Measurements from ENCODE around the gene SSH2.
"Not testable (repeated sequence)": the region's sequence is repeated elsewhere in the genome, so short reads cannot be mapped to it uniquely, and the experiment has no call there.

SSH2 gene

GRCh38 chr17:29789196-29790170, 140.5 kb downstream of the SSH2 start:
- Histone ChIP-seq H3K4me1 (ENCODE audit: control insufficient read depth in 5 of 5, insufficient read depth in 5 of 5, low read length in 5 of 5) (peaks cover 0 to 20% (median 18%) of the 10 kb centered on the region in 5 donors), H3K27ac (ENCODE audit: low read depth, low read length) (peak overlapping the region; percentile 47), H3K36me3 (ENCODE audit: control insufficient read depth in 5 of 5, insufficient read depth in 5 of 5, low read length in 5 of 5) (no peaks in the 10 kb centered on the region), H3K4me3 (ENCODE audit: low read depth in 1 of 5, low read length in 5 of 5) (no peak overlapping the region), H3K9me3 (ENCODE audit: control insufficient read depth in 5 of 5, low read length in 5 of 5) (no peaks in the 10 kb centered on the region), H3K9ac (ENCODE audit: low read length in 5 of 5) (no peak overlapping the region), H3K27me3 (ENCODE audit: control insufficient read depth in 5 of 5, insufficient read depth in 4 of 5, low read length in 5 of 5) (no peaks in the 10 kb centered on the region)

GRCh38 chr17:29787995-29788394, 142.0 kb downstream of the SSH2 start:
- H3K27me3 ChIP-seq (ENCODE audit: control insufficient read depth in 5 of 5, insufficient read depth in 4 of 5, low read length in 5 of 5) = no peaks in the 10 kb centered on the region
- H3K9ac ChIP-seq (ENCODE audit: low read length in 5 of 5) = no peak overlapping the region
- no peak overlapping the region for H3K4me3 ChIP-seq (ENCODE audit: low read depth in 1 of 5, low read length in 5 of 5)
- no peaks in the 10 kb centered on the region for H3K9me3 ChIP-seq (ENCODE audit: control insufficient read depth in 5 of 5, low read length in 5 of 5)
- H3K27ac ChIP-seq (ENCODE audit: low read depth, low read length) = no peak overlapping the region
- H3K36me3 ChIP-seq (ENCODE audit: control insufficient read depth in 5 of 5, insufficient read depth in 5 of 5, low read length in 5 of 5) = no peaks in the 10 kb centered on the region
- peaks cover 0 to 20% (median 18%) of the 10 kb centered on the region in 5 donors for H3K4me1 ChIP-seq (ENCODE audit: control insufficient read depth in 5 of 5, insufficient read depth in 5 of 5, low read length in 5 of 5)

- Histone ChIP-seq H3K9me3 (ENCODE audit: control insufficient read depth in 5 of 5, low read length in 5 of 5) (no peaks in the 10 kb centered on the region), H3K4me3 (ENCODE audit: low read depth in 1 of 5, low read length in 5 of 5) (no peak overlapping the region), H3K9ac (ENCODE audit: low read length in 5 of 5) (no peak overlapping the region)
These were observed 147.1 kb downstream of the SSH2 start for GRCh38 chr17:29782917-29783316.

GRCh38 chr17:29779812-29780190, 150.2 kb downstream of the SSH2 start:
- not testable (repeated sequence) for H3K27ac ChIP-seq (ENCODE audit: low read depth, low read length); H3K36me3 ChIP-seq (ENCODE audit: control insufficient read depth in 5 of 5, insufficient read depth in 5 of 5, low read length in 5 of 5); H3K27me3 ChIP-seq (ENCODE audit: control insufficient read depth in 5 of 5, insufficient read depth in 4 of 5, low read length in 5 of 5); H3K9me3 ChIP-seq (ENCODE audit: control insufficient read depth in 5 of 5, low read length in 5 of 5); H3K9ac ChIP-seq (ENCODE audit: low read length in 5 of 5); H3K4me3 ChIP-seq (ENCODE audit: low read depth in 1 of 5, low read length in 5 of 5)
- peaks cover 0 to 16% (median 13%) of the 10 kb centered on the region in 5 donors for H3K4me1 ChIP-seq (ENCODE audit: control insufficient read depth in 5 of 5, insufficient read depth in 5 of 5, low read length in 5 of 5)

More at GRCh38 chr17:29782917-29783316, 147.1 kb downstream of the SSH2 start:
- no peaks in the 10 kb centered on the region for H3K27me3 ChIP-seq (ENCODE audit: control insufficient read depth in 5 of 5, insufficient read depth in 4 of 5, low read length in 5 of 5)
- no peak overlapping the region for H3K27ac ChIP-seq (ENCODE audit: low read depth, low read length)
- peaks cover 0 to 16% (median 10%) of the 10 kb centered on the region in 5 donors for H3K4me1 ChIP-seq (ENCODE audit: control insufficient read depth in 5 of 5, insufficient read depth in 5 of 5, low read length in 5 of 5)
- H3K36me3 ChIP-seq (ENCODE audit: control insufficient read depth in 5 of 5, insufficient read depth in 5 of 5, low read length in 5 of 5) = no peaks in the 10 kb centered on the region

- Histone ChIP-seq H3K27ac (ENCODE audit: low read depth, low read length) (peak overlapping the region; percentile 67), H3K27me3 (ENCODE audit: control insufficient read depth in 5 of 5, insufficient read depth in 4 of 5, low read length in 5 of 5) (no peaks in the 10 kb centered on the region), H3K9me3 (ENCODE audit: control insufficient read depth in 5 of 5, low read length in 5 of 5) (no peaks in the 10 kb centered on the region), H3K4me3 (ENCODE audit: low read depth in 1 of 5, low read length in 5 of 5) (no peak overlapping the region), H3K9ac (ENCODE audit: low read length in 5 of 5) (no peak overlapping the region), H3K36me3 (ENCODE audit: control insufficient read depth in 5 of 5, insufficient read depth in 5 of 5, low read length in 5 of 5) (no peaks in the 10 kb centered on the region), H3K4me1 (ENCODE audit: control insufficient read depth in 5 of 5, insufficient read depth in 5 of 5, low read length in 5 of 5) (peaks cover 0 to 16% (median 13%) of the 10 kb centered on the region in 5 donors)
These were observed 150.8 kb downstream of the SSH2 start for GRCh38 chr17:29778956-29779811.

GRCh38 chr17:29777663-29778062, 152.4 kb downstream of the SSH2 start:
- Histone ChIP-seq H3K9ac (ENCODE audit: low read length in 5 of 5) (no peak overlapping the region), H3K9me3 (ENCODE audit: control insufficient read depth in 5 of 5, low read length in 5 of 5) (no peaks in the 10 kb centered on the region), H3K4me1 (ENCODE audit: control insufficient read depth in 5 of 5, insufficient read depth in 5 of 5, low read length in 5 of 5) (peaks cover 0 to 16% (median 13%) of the 10 kb centered on the region in 5 donors), H3K27ac (ENCODE audit: low read depth, low read length) (no peak overlapping the region), H3K4me3 (ENCODE audit: low read depth in 1 of 5, low read length in 5 of 5) (no peak overlapping the region), H3K36me3 (ENCODE audit: control insufficient read depth in 5 of 5, insufficient read depth in 5 of 5, low read length in 5 of 5) (no peaks in the 10 kb centered on the region), H3K27me3 (ENCODE audit: control insufficient read depth in 5 of 5, insufficient read depth in 4 of 5, low read length in 5 of 5) (no peaks in the 10 kb centered on the region)

- Histone ChIP-seq H3K36me3 (ENCODE audit: control insufficient read depth in 5 of 5, insufficient read depth in 5 of 5, low read length in 5 of 5) (no peaks in the 10 kb centered on the region), H3K27me3 (ENCODE audit: control insufficient read depth in 5 of 5, insufficient read depth in 4 of 5, low read length in 5 of 5) (no peaks in the 10 kb centered on the region), H3K4me1 (ENCODE audit: control insufficient read depth in 5 of 5, insufficient read depth in 5 of 5, low read length in 5 of 5) (peaks cover 0 to 16% (median 13%) of the 10 kb centered on the region in 5 donors), H3K4me3 (ENCODE audit: low read depth in 1 of 5, low read length in 5 of 5) (no peak overlapping the region), H3K27ac (ENCODE audit: low read depth, low read length) (no peak overlapping the region), H3K9me3 (ENCODE audit: control insufficient read depth in 5 of 5, low read length in 5 of 5) (no peaks in the 10 kb centered on the region), H3K9ac (ENCODE audit: low read length in 5 of 5) (no peak overlapping the region)
These were observed 154.0 kb downstream of the SSH2 start for GRCh38 chr17:29776026-29776425.

- Histone ChIP-seq H3K9ac (ENCODE audit: low read length in 5 of 5) (no peak overlapping the region), H3K36me3 (ENCODE audit: control insufficient read depth in 5 of 5, insufficient read depth in 5 of 5, low read length in 5 of 5) (no peaks in the 10 kb centered on the region), H3K27ac (ENCODE audit: low read depth, low read length) (no peak overlapping the region), H3K9me3 (ENCODE audit: control insufficient read depth in 5 of 5, low read length in 5 of 5) (no peaks in the 10 kb centered on the region), H3K4me3 (ENCODE audit: low read depth in 1 of 5, low read length in 5 of 5) (no peak overlapping the region), H3K4me1 (ENCODE audit: control insufficient read depth in 5 of 5, insufficient read depth in 5 of 5, low read length in 5 of 5) (peaks cover 0 to 8% (median 3%) of the 10 kb centered on the region in 5 donors), H3K27me3 (ENCODE audit: control insufficient read depth in 5 of 5, insufficient read depth in 4 of 5, low read length in 5 of 5) (no peaks in the 10 kb centered on the region)
These were observed 157.0 kb downstream of the SSH2 start for GRCh38 chr17:29772981-29773380.

- Histone ChIP-seq H3K9ac (ENCODE audit: low read length in 5 of 5) (no peak overlapping the region), H3K4me3 (ENCODE audit: low read depth in 1 of 5, low read length in 5 of 5) (no peak overlapping the region), H3K9me3 (ENCODE audit: control insufficient read depth in 5 of 5, low read length in 5 of 5) (no peaks in the 10 kb centered on the region), H3K4me1 (ENCODE audit: control insufficient read depth in 5 of 5, insufficient read depth in 5 of 5, low read length in 5 of 5) (peaks cover 0 to 3% (median 0%) of the 10 kb centered on the region in 5 donors), H3K27me3 (ENCODE audit: control insufficient read depth in 5 of 5, insufficient read depth in 4 of 5, low read length in 5 of 5) (no peaks in the 10 kb centered on the region), H3K27ac (ENCODE audit: low read depth, low read length) (no peak overlapping the region), H3K36me3 (ENCODE audit: control insufficient read depth in 5 of 5, insufficient read depth in 5 of 5, low read length in 5 of 5) (no peaks in the 10 kb centered on the region)
These were observed 158.5 kb downstream of the SSH2 start for GRCh38 chr17:29771546-29771945.

GRCh38 chr17:29769225-29769624, 160.8 kb downstream of the SSH2 start:
- Histone ChIP-seq H3K9ac (ENCODE audit: low read length in 5 of 5) (no peak overlapping the region), H3K27me3 (ENCODE audit: control insufficient read depth in 5 of 5, insufficient read depth in 4 of 5, low read length in 5 of 5) (no peaks in the 10 kb centered on the region), H3K4me3 (ENCODE audit: low read depth in 1 of 5, low read length in 5 of 5) (no peak overlapping the region), H3K36me3 (ENCODE audit: control insufficient read depth in 5 of 5, insufficient read depth in 5 of 5, low read length in 5 of 5) (no peaks in the 10 kb centered on the region), H3K27ac (ENCODE audit: low read depth, low read length) (no peak overlapping the region), H3K9me3 (ENCODE audit: control insufficient read depth in 5 of 5, low read length in 5 of 5) (no peaks in the 10 kb centered on the region), H3K4me1 (ENCODE audit: control insufficient read depth in 5 of 5, insufficient read depth in 5 of 5, low read length in 5 of 5) (peaks cover 0 to 4% (median 0%) of the 10 kb centered on the region in 5 donors)
